Naive thymus-derived CD4-positive, alpha-beta T cell (primary cell): ENCODE data around the gene MAGEB16. TPM values are rescaled to one million over a fixed set of nuclear protein-coding genes. Genes with fewer than 3 reads are reported as not detected.

Experiments
- ATAC-seq: fragments of 150-1000 bp; cut with Tn5 transposase; 2 replicates; pipeline ENCODE4 v1.10.0; 2021; ENCODE audit warnings: mild to moderate bottlenecking, moderate library complexity
- CTCF ChIA-PET: fragments of 350-600 bp; sonication (Branson Sonifier 250); formaldehyde crosslinking; loops from one replicate; lab custom pipeline; 2021; ENCODE audit warnings: antibody characterized with exemption; lab: Charles Lee
- POLR2A ChIA-PET: fragments of 350-600 bp; sonication (Branson Sonifier 250); formaldehyde crosslinking; loops from one replicate; lab custom pipeline; 2021; ENCODE audit warnings: antibody characterized with exemption, inconsistent platforms; lab: Charles Lee
- DNase-seq, 9 donors: peaks; one replicate each; pipeline versions ENCODE4 v3.0.0 to v3.0.0-alpha.2; 2020 to 2022; ENCODE audit warnings: mixed read lengths in 1 of 9
- H3K27ac ChIP-seq: one replicate; pipeline ENCODE4 v1.7.0; 2013; ENCODE audit warnings: mild to moderate bottlenecking, low read depth, low read length, moderate library complexity
- H3K27me3 ChIP-seq, 2 donors: one replicate each; pipeline ENCODE4 v1.7.0; 2013; ENCODE audit warnings: low read length in 2 of 2, mild to moderate bottlenecking in 2 of 2, moderate library complexity in 2 of 2; ENCODE audit not compliant: control insufficient read depth in 2 of 2, insufficient read depth in 2 of 2
- H3K36me3 ChIP-seq, 3 experiments: 1 replicate in 2 of 3; 2 replicates in 1 of 3; pipeline ENCODE4 v1.7.0; 2013; ENCODE audit warnings: low read length in 3 of 3, mild to moderate bottlenecking in 3 of 3, moderate library complexity in 1 of 3; ENCODE audit not compliant: insufficient read depth in 3 of 3, control insufficient read depth in 2 of 3
- H3K4me1 ChIP-seq, 2 donors: one replicate each; pipeline ENCODE4 v1.7.0; 2013; ENCODE audit warnings: low read length in 2 of 2, mild to moderate bottlenecking in 2 of 2, moderate library complexity in 1 of 2; ENCODE audit not compliant: control insufficient read depth in 2 of 2, insufficient read depth in 2 of 2
- H3K4me3 ChIP-seq: 2 replicates; pipeline ENCODE4 v1.7.0; 2013; ENCODE audit warnings: mild to moderate bottlenecking, low read length
- H3K9me3 ChIP-seq, 3 experiments: 1 replicate in 2 of 3; 2 replicates in 1 of 3; pipeline ENCODE4 v1.7.0; 2013; ENCODE audit warnings: low read length in 3 of 3; ENCODE audit not compliant: control insufficient read depth in 2 of 3
- H3K27ac Mint-ChIP-seq, 9 donors: one replicate each; pipeline ENCODE4 v1.8.0; 2020 to 2022; ENCODE audit warnings: mixed read lengths in 9 of 9, mild to moderate bottlenecking in 8 of 9, moderate library complexity in 5 of 9, inconsistent platforms in 2 of 9
- H3K27me3 Mint-ChIP-seq, 5 donors: one replicate each; pipeline ENCODE4 v1.8.0; 2021 to 2022; ENCODE audit warnings: mixed read lengths in 5 of 5, mild to moderate bottlenecking in 1 of 5
- H3K36me3 Mint-ChIP-seq, 5 donors: one replicate each; pipeline ENCODE4 v1.8.0; 2020 to 2022; ENCODE audit warnings: mixed read lengths in 5 of 5, mild to moderate bottlenecking in 3 of 5, inconsistent platforms in 1 of 5
- H3K4me1 Mint-ChIP-seq, 7 donors: one replicate each; pipeline ENCODE4 v1.8.0; 2020 to 2022; ENCODE audit warnings: mixed read lengths in 7 of 7, mild to moderate bottlenecking in 3 of 7, inconsistent platforms in 1 of 7
- H3K4me3 Mint-ChIP-seq, 10 donors: one replicate each; pipeline ENCODE4 v1.8.0; 2020 to 2022; ENCODE audit warnings: mild to moderate bottlenecking in 10 of 10, mixed read lengths in 10 of 10, moderate library complexity in 6 of 10, inconsistent platforms in 2 of 10
- H3K9me3 Mint-ChIP-seq, 11 donors: one replicate each; pipeline ENCODE4 v1.8.0; 2020 to 2022; ENCODE audit warnings: mixed read lengths in 11 of 11, mild to moderate bottlenecking in 4 of 11, inconsistent platforms in 1 of 11, moderate library complexity in 1 of 11
- intact Hi-C, 2 donors: fragments of 100-400 bp; cut with micrococcal nuclease; formaldehyde crosslinking; loops; one replicate each; pipeline ENCODE4 v1.15.1; 2023
- polyA plus RNA-seq, 2 donors: library from polyadenylated mRNA; unstranded; fragments of 300-500 nt; fragmentation: Illumina TruSeq; gene quantifications; one replicate each; pipeline ENCODE4 v1.2.3, GENCODE V29; 2021
- total RNA-seq, 6 experiments: library from RNA in 5 of 6; stranded (reverse) in 5 of 6; gene quantifications; 1 replicate in 5 of 6; 2 replicates in 1 of 6; pipeline ENCODE4 v1.2.3 and lab custom pipeline; 2021 to 2026

The MAGEB16 gene
- total RNA-seq (not detected), polyA plus RNA-seq (not detected), total RNA-seq (lab: John Stamatoyannopoulos, UW) (not detected)

DNA sequence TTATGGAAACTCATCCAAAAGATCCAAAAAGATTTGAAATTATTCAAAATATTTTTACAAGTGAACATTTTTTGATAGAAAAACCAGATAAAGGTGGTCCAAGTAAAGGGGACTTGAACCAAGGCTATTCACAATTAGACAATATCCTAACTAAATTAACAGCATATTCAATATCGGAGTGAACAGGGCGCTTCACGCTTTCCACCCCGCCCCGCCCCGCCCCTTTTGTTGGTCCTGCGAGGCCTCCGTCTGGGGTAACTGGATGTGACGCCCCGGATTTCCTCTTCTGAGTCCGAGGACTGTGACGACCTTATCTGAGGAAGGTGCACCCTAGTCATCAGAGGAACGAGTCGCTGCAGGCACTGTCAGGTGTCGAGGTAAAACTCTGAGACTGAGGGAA lies at the start of gene MAGEB16:
TSS of gene MAGEB16 (plus strand) at position 301 of the 400 bp plus-strand sequence. CDS start 3,855 bp downstream, outside the sequence.
- Mint-ChIP-seq H3K27me3 (no peaks in the 10 kb centered on the region), H3K9me3 (peaks cover 0 to 1% (median 0%) of the 10 kb centered on the region in 11 donors), H3K4me3 (no peak within 1 kb of the TSS), H3K36me3 (no peaks in the 10 kb centered on the region), H3K27ac (no peak within 1 kb of the TSS), H3K4me1 (no peaks in the 10 kb centered on the region)
- no peak within 1 kb of the TSS for H3K4me3 ChIP-seq
- no peaks in the 10 kb centered on the region for H3K36me3 ChIP-seq
- no peaks in the 10 kb centered on the region for H3K9me3 ChIP-seq
- no peak for DNase-seq
- H3K27ac ChIP-seq, result no peak within 1 kb of the TSS
- ATAC-seq, result no peak
- no peaks in the 10 kb centered on the region for H3K4me1 ChIP-seq
- H3K27me3 ChIP-seq, result no peaks in the 10 kb centered on the region
- ChIA-PET POLR2A (no interaction called here), CTCF (no interaction called here)
- intact Hi-C loops, result no loop called here

DNA sequence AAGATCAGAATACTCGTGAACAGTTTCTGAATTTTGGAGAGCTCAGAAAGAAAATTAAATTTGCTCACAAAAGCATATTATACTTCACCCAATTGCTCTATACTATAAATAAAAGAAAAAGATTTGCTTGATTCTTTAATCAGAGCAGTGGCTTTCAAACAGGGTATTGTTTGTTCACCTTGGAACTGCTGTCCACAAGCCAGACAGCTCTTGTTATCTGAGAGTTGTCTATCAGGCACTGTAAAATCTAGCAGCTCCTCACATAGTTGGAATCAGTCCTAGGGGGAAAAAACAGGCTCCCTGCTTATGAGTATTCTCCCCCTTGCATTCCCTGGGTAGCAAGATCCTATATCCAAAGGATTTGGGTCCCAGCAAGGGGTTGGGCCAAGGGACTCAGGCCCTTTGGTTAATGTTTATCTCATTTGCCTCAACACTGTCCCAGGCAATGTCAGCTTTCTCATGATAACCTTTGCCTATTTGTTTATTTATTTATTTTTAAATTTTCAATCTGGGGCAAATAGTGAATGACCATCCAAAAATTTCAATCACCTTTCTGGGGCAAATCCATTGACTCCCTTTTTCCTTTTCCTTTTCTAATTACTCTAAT lies 24.1 kb upstream of the MAGEB16 start:
- Mint-ChIP-seq H3K27ac (no peak overlapping the region), H3K4me1 (no peaks in the 10 kb centered on the region), H3K36me3 (no peaks in the 10 kb centered on the region), H3K4me3 (no peak overlapping the region), H3K9me3 (peaks cover 0 to 3% (median 0%) of the 10 kb centered on the region in 11 donors), H3K27me3 (no peaks in the 10 kb centered on the region)
- no peak overlapping the region for H3K27ac ChIP-seq
- H3K9me3 ChIP-seq, result no peaks in the 10 kb centered on the region
- intact Hi-C loops, result no loop called here
- POLR2A ChIA-PET, result no interaction called here
- DNase-seq (no peak), ATAC-seq (no peak)
- H3K27me3 ChIP-seq, result no peaks in the 10 kb centered on the region
- CTCF ChIA-PET, result no interaction called here
- no peak overlapping the region for H3K4me3 ChIP-seq
- H3K4me1 ChIP-seq, result no peaks in the 10 kb centered on the region
- H3K36me3 ChIP-seq, result no peaks in the 10 kb centered on the region

DNA sequence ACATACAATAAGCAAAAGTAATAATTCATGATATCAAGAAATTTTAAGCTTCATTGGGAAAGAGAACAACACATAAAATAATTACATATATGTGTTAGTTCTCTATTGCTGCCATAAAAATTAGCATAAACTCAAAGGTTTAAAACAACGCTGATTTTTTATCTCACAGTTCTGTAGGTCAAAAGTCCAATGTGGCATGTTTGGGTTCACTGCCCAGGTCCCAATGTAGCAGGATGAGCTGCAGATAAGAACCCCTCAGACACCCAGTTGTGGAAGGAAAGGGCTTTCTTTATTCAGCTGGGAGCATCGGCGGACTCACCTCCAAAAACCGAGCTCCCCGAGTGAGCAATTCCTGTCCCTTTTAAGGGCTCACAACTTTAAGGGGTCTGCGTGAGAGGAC lies 13.1 kb upstream of the MAGEB16 start:
- no peaks in the 10 kb centered on the region for H3K27me3 Mint-ChIP-seq
- Histone ChIP-seq H3K9me3 (no peaks in the 10 kb centered on the region), H3K4me3 (no peak overlapping the region), H3K36me3 (no peaks in the 10 kb centered on the region), H3K27ac (no peak overlapping the region), H3K27me3 (no peaks in the 10 kb centered on the region), H3K4me1 (no peaks in the 10 kb centered on the region)
- DNase-seq (no peak), ATAC-seq (no peak)
- H3K9me3 Mint-ChIP-seq, result peaks cover 0 to 6% (median 0%) of the 10 kb centered on the region in 11 donors
- no peaks in the 10 kb centered on the region for H3K4me1 Mint-ChIP-seq
- H3K4me3 Mint-ChIP-seq, result no peak overlapping the region
- H3K36me3 Mint-ChIP-seq, result no peaks in the 10 kb centered on the region
- intact Hi-C loops, result no loop called here
- ChIA-PET POLR2A (no interaction called here), CTCF (no interaction called here)
- no peak overlapping the region for H3K27ac Mint-ChIP-seq

DNA sequence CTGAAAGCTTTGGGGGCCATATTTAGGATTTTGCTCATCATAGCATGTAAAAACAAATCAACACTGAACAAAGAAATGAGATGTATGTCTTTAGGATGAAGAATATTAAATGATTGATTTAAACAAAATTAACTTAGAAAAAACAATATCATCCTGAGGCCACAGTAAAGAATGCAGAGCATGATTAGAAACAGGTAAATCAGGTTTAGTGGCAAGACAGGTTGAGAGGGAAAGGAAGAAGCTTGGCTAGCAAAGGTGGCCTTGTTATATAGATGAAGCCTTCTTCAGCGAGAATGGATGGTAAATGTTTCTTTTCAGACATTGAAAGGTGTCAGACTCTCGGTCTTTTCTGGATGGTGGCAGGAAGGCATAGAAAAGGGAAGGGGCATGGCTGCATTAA lies 11.9 kb upstream of the MAGEB16 start:
- H3K27ac Mint-ChIP-seq, result no peak overlapping the region
- H3K4me3 ChIP-seq, result no peak overlapping the region
- H3K27me3 Mint-ChIP-seq, result no peaks in the 10 kb centered on the region
- intact Hi-C loops, result no loop called here
- no peaks in the 10 kb centered on the region for H3K9me3 ChIP-seq
- H3K4me3 Mint-ChIP-seq, result no peak overlapping the region
- H3K9me3 Mint-ChIP-seq, result peaks cover 0 to 4% (median 0%) of the 10 kb centered on the region in 11 donors
- ChIA-PET POLR2A (no interaction called here), CTCF (no interaction called here)
- ATAC-seq (no peak), DNase-seq (no peak)
- H3K36me3 ChIP-seq, result no peaks in the 10 kb centered on the region
- H3K36me3 Mint-ChIP-seq, result no peaks in the 10 kb centered on the region
- no peaks in the 10 kb centered on the region for H3K4me1 Mint-ChIP-seq
- H3K27me3 ChIP-seq, result no peaks in the 10 kb centered on the region
- H3K4me1 ChIP-seq, result no peaks in the 10 kb centered on the region
- no peak overlapping the region for H3K27ac ChIP-seq

DNA sequence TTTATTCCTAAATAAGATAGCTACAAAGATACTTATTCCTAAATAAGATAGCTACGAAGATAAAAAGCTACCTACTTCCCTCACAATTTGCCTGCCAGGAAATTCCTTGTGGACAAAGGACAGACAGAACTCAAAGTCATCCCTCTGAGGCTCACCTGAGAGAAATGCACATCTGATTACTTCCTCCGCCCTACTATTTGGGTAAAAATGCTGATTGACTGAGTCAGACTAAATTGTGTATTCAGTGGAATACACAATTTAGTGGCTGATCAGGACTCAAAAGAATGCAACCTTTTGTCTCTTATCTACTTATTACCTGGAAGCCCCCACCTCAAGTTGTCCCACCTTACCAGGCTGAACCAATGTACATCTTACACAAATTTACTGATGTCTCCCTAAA lies 10.3 kb upstream of the MAGEB16 start:
- CTCF ChIA-PET, result no interaction called here
- peaks cover 0 to 4% (median 0%) of the 10 kb centered on the region in 11 donors for H3K9me3 Mint-ChIP-seq
- H3K4me3 ChIP-seq, result no peak overlapping the region
- ATAC-seq (no peak), DNase-seq (no peak)
- POLR2A ChIA-PET, result no interaction called here
- H3K27me3 Mint-ChIP-seq, result no peaks in the 10 kb centered on the region
- H3K36me3 ChIP-seq, result no peaks in the 10 kb centered on the region
- no peak overlapping the region for H3K4me3 Mint-ChIP-seq
- H3K36me3 Mint-ChIP-seq, result no peaks in the 10 kb centered on the region
- intact Hi-C loops, result no loop called here
- no peak overlapping the region for H3K27ac ChIP-seq
- no peaks in the 10 kb centered on the region for H3K4me1 Mint-ChIP-seq
- H3K27ac Mint-ChIP-seq, result no peak overlapping the region
- no peaks in the 10 kb centered on the region for H3K9me3 ChIP-seq
- H3K4me1 ChIP-seq, result no peaks in the 10 kb centered on the region
- no peaks in the 10 kb centered on the region for H3K27me3 ChIP-seq

DNA sequence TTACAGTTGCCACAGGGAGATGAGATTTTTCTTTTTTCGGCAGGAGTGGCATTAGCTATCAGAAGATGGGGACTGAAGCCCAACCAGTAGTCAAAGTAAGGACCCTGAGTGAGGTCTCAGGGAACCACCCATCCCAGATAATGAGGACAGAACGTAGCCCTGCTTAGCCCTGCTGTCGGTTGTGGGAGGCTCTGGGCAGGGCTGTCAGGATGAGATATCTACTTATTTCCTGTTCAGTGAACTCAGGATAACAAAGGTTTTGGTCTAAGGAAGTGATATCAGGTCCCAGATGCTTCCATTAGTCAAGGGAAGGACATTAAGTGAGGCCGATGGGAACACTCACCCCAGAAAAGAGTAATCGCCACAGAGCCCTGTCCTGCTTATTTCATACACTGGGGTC lies 2.3 kb downstream of the MAGEB16 start:
- H3K4me3 ChIP-seq, result no peak overlapping the region
- no peaks in the 10 kb centered on the region for H3K36me3 Mint-ChIP-seq
- H3K4me1 ChIP-seq, result no peaks in the 10 kb centered on the region
- ChIA-PET CTCF (no interaction called here), POLR2A (no interaction called here)
- H3K4me3 Mint-ChIP-seq, result no peak overlapping the region
- no peak overlapping the region for H3K27ac Mint-ChIP-seq
- H3K36me3 ChIP-seq, result no peaks in the 10 kb centered on the region
- peaks cover 0 to 1% (median 0%) of the 10 kb centered on the region in 7 donors for H3K4me1 Mint-ChIP-seq
- no peak overlapping the region for H3K27ac ChIP-seq
- H3K27me3 ChIP-seq, result no peaks in the 10 kb centered on the region
- H3K27me3 Mint-ChIP-seq, result no peaks in the 10 kb centered on the region
- ATAC-seq (no peak), DNase-seq (no peak)
- H3K9me3 ChIP-seq, result no peaks in the 10 kb centered on the region
- intact Hi-C loops, result no loop called here
- peaks cover 0 to 2% (median 0%) of the 10 kb centered on the region in 11 donors for H3K9me3 Mint-ChIP-seq

DNA sequence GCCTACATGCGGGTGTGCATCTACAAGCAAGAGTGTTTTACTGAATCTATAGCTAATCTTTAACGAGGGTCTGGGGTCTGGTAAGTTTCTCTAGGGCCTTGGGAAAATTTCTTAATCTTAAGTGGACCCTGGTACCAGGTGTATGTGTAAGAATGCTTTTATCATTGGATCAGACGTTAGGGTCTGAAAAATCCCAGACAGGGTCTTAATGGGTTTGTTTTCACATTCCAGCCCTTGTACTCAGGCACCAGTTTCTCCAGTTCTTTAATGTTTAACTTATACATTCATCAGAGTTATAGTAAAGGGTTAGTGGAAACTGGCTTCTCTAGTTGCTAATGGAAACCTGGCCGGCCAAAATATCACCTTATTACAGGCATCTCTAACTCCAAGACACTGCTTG lies 11.6 kb downstream of the MAGEB16 start:
- no peaks in the 10 kb centered on the region for H3K4me1 ChIP-seq
- CTCF ChIA-PET, result no interaction called here
- Mint-ChIP-seq H3K9me3 (peaks cover 0 to 7% (median 0%) of the 10 kb centered on the region in 11 donors), H3K27me3 (no peaks in the 10 kb centered on the region), H3K4me1 (peaks cover 0 to 1% (median 0%) of the 10 kb centered on the region in 7 donors), H3K36me3 (no peaks in the 10 kb centered on the region), H3K27ac (no peak overlapping the region), H3K4me3 (no peak overlapping the region)
- DNase-seq, result no peak
- no peak overlapping the region for H3K27ac ChIP-seq
- H3K27me3 ChIP-seq, result no peaks in the 10 kb centered on the region
- intact Hi-C loops, result no loop called here
- H3K36me3 ChIP-seq, result no peaks in the 10 kb centered on the region
- ATAC-seq, result no peak
- POLR2A ChIA-PET, result no interaction called here
- H3K9me3 ChIP-seq, result no peaks in the 10 kb centered on the region
- H3K4me3 ChIP-seq, result no peak overlapping the region
